HG02884 (cell line): Measurements from ENCODE around the gene CNIH2.
"Not testable (repeated sequence)": the region's sequence is repeated elsewhere in the genome, so short reads cannot be mapped to it uniquely, and the experiment has no call there.

ENCODE experiments used
- ATAC-seq: cut with Tn5 transposase; IDR thresholded peaks from one replicate; pipeline ENCODE4 v1.9.1; 2021; ENCODE audit warnings: mild to moderate bottlenecking, moderate library complexity; ENCODE audit not compliant: unreplicated experiment

Gene CNIH2

DNA sequence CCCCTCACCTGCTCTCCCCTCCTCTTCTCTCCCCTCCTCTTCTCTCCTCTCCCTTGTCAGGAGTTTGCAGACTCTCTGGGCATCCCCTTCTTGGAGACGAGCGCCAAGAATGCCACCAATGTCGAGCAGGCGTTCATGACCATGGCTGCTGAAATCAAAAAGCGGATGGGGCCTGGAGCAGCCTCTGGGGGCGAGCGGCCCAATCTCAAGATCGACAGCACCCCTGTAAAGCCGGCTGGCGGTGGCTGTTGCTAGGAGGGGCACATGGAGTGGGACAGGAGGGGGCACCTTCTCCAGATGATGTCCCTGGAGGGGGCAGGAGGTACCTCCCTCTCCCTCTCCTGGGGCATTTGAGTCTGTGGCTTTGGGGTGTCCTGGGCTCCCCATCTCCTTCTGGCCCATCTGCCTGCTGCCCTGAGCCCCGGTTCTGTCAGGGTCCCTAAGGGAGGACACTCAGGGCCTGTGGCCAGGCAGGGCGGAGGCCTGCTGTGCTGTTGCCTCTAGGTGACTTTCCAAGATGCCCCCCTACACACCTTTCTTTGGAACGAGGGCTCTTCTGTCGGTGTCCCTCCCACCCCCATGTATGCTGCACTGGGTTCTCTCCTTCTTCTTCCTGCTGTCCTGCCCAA lies 1.9 kb upstream of the CNIH2 start:
- ATAC-seq = no peak

DNA sequence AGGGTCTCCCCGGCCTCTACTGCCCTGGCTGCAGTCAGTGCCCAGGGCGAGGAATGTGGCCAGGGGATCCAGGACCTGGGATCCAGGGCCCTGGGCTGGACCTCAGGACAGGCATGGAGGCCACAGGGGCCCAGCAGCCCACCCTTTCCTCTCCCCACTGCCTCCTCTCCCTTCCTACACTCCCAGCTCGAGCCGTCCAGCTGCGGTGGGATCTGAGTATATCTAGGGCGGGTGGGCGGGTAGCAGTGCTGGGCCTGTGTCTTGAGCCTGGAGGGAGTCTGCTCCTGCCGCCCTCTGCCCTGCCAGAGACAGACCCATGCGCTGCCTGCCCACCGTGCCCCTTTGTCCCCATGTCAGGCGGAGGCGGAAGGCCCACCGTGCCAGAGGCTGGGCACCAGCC lies 1.4 kb upstream of the CNIH2 start:
- not testable (repeated sequence) for ATAC-seq

DNA sequence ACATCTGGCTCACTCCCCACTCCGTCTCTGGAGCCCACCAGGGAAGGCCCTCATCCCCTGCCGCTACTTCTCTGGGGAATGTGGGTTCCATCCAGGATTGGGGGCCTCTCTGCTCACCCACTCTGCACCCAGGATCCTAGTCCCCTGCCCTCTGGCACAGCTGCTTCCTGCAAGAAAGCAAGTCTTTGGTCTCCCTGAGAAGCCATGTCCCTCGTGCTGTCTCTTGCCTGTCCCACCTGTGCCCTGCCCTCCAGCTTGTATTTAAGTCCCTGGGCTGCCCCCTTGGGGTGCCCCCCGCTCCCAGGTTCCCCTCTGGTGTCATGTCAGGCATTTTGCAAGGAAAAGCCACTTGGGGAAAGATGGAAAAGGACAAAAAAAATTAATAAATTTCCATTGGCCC lies 911 bp upstream of the CNIH2 start:
- not testable (repeated sequence) for ATAC-seq

DNA sequence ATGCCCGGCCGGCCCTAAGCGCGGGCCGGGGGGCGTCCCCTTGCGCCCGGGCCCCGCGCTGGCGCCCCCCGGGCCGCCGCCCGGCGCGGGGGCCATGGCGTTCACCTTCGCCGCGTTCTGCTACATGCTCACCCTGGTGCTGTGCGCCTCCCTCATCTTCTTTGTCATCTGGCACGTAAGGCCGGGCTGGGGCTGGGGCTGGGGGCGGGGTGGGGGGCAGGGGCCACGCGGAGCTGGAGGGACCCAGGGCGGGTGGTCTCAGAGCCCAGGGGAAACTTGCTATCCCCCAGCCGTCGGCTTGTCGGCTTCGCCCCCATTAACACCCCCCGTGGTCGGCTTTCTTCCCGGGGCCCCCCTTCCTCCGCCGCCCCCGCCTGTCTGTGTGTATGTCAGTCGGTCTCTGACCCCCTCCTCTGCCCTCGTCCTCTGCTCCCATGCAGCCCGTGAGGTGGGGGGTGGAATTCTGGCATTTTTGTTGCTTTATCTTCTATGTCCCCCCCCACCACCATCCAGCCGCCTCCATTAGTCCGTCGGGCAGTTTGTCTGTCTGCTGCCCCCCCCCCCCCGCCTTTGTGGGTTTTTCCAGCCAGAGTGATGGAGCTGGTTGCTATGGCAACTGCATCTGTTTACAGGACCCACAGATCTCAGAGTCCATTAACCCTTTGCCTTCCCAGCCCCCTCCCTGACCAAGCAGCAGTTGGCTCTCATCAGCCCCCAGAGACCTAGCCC lies 552 bp downstream of the CNIH2 start:
- no peak for ATAC-seq

DNA sequence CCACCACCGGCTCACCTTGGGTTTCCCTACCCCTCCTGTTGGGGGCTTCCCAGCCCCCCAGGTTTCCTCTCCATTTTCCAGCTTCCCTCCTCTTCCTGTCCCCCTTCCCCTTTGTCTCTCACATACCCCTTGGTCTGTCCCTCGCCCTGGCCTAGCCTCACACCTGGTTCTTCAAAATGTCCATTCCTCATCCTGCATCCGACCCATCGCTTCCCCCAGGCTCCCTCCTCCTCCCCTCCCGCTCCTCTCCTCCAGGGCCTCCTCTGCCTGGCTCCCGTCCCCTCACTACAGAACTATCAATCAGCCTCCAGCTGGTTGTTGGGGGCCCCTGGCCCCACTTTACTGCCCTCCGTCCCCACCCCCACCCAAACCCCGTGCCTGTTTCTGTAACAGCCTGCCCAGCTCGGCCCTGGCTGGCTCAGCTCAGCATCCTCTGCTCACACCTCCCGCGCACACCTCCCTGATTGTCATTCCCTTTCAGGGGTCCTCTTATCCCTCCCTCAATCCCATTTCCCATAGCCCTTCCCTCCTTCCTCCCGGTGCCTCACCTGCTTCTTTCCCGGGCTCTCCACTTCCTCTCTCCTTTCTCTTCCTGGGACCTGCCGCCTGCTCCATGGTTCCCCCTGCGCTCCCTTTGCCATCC lies 1.2 kb downstream of the CNIH2 start:
- ATAC-seq = no peak

DNA sequence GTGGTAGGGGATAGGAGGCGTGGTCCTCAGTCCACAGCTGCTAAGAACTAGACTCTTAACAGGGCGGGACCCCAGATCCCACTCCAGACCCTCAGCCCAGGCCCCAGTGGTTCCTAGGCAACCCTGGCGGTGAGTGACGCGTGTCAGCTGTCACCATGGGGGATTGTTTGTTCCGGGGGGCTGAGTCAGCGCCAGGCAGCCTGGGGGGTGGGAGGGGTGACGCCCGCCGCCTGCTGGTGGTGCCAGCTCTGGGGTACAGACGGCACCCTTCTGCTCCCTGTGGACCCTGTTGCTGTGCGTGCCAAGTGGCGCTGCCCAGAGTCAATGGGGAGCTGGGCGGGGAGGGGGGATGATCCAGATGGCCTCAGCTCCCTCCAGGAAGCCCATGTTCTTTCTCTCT lies 2.5 kb downstream of the CNIH2 start:
- no peak for ATAC-seq

DNA sequence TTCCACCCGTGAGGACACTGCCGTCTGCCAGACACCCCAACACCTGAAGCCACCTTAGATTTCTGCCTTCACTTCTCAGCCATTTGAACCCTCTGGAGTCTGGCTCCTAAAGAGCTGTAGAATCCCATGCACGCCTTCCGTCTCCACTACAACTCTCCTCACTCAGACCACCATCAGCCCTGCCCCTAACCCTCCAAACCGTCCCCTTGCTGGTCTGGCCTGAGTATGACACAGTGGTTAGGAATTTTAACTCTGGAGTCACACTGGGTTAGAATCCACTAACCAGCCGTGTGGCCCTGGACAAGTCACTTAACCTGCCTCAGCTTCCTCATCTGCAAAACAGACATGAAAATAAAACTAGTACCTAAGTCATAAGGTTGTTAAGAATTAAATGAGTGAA lies 3.0 kb downstream of the CNIH2 start:
- ATAC-seq = no peak

DNA sequence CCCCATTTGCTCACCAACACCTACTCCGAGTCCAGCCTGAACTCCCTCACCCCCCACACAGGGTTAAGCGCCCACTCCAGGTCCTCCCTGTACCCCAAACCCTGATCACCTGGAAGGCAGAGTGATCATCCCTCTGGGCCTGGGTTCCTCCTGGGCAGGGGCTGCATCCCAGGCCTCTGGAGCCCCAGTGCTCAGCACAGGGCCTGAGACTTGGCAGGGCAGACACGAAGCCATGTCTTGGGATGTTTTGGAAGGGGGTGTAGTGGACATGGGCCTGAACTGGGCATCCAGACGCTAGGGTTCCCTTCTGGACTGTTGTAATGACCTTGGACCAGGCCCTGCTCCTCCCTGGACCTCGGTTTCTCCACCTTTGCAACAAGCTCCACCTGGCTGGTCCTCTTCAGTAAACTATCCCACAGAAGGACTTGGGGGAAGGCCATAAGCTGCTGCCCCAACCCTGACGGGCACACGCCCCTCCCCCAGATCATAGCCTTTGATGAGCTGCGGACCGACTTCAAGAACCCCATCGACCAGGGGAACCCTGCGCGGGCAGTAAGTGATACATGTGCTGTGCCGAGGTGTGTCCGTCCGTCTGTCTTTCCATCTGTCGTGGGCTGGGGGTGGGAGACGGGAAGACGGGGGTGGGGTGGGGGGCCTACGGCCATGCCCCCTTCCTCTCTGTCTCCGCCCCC lies 3.9 kb downstream of the CNIH2 start:
- no peak for ATAC-seq

DNA sequence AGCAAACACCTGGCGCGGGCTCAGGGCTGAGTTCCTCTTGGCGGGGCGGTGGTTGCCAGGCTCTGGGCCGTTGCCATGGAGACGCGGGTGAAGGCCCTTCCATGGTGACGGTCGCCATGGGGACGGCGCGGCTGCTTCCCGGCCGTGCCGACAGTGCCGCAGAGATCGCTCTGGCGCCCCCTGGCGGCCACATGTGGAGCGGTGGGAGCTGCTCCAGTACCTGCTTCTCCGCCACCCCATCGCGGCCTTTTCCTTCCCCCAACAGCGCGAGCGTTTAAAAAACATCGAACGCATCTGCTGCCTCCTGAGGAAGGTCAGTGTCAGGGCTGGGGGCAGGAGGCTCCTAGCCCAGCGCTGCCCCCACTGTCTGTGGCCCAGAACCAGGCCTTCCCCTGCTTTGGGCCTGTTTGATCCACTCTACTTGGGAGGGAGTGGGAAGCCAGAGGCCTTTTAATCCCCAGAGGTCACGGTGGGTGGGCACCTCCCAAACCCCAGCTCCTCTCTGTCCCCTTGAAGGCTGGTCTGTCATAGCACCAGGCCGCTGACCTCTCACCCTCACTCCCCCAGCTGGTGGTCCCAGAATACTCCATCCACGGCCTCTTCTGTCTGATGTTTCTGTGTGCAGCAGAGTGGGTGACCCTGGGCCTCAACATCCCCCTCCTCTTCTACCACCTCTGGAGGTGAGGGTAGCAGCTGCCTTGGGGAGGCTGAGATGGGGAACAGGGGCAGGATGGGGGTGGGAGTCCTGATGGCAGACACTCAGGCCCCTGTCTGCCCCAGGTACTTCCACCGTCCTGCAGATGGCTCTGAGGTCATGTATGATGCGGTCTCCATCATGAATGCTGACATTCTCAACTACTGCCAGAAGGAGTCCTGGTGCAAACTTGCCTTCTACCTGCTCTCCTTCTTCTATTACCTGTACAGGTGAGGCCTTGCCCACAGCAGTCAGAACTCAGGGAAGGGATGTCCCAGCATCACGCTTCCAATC lies 4.8 kb downstream of the CNIH2 start:
- peak; percentile 76 for ATAC-seq

DNA sequence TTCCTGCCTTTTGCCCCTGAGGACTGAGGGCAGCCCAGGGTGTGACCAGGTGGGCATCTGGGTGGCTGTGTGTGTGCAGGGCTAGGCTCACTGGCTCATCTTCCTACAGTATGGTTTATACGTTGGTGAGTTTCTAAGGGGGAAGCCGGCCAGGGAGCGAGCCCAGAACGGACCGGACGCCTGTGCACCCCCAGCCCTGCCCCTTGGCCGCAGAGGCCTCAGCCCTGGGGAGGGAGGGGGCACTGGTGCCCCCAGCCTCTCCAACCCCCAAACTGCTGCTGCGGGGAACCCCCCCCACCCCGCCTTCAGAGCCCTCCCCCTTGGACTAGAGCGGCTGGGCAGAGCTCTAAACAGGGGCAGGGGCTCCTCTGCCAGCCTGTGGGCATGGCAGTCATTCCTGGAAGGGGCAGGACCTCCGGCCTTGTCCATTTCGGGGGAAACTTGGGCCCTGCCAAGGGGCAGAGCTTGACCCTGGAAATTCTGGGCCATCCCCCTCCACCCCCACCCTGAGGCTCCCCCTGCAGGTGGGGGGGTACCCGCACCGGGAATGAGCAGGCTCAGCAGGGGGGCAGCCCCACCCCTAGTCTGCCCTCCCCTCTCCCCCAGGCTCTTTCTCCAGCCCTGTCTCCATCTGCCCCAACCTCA lies 5.6 kb downstream of the CNIH2 start:
- no peak for ATAC-seq

DNA sequence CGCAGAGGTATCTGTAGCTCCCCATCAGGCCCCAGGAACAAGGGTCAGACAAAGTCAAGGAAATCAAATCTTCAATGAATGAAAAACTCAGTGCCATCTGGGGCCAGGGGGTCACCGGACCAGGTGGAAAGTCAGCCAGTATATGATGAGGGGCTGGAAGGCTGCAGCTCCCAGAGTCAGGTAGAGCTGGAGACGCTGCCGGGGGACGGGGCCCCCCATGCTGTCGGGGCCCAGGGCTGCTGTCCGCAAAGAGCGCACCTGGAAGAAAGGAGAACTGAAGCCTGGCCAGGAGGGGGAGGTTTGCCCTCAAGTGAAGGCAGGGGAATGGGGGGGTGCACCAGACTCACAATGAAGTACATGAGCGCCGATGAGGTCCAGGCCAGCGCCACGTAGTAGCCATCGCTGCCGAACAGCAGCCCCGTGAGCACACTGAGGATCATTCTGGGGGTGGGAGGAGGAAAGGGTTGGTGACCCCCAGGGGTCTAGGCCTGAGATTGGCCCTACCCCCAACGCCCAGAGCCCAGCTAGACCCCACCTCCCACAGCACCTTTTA lies 6.6 kb downstream of the CNIH2 start:
- ATAC-seq = no peak

DNA sequence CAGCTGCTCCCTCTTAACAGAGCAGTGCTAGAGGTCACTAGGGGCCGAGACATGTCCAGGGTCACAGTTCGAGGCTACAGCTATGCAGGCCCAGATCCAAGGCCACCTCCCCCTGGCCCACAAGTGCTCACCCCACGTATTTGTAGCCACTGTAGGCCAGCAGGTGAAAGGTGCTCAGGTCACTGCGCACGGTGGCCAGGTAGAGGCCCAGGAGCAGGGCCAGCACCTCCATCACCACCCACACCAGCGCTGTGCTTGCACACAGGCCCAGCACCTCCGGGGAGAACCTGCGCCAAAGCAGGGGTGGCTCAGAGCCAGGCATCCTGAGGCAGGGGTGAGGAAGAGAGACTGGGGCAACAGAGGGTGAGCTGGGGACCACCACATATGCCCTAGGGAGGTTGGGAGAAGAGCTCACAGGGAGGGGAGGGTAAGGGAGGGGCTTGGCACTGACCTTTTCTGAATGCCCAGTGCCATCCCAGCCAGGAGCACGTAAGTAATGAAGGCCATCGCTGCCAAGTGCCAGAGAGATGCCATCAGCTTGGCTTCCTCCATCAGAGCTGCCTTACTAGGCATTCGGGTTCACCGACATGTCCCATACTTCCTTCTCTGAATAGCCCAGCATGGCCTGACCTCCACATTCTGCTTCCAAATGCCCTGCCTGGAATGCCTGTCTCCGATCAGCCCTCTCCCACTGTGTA lies 7.4 kb downstream of the CNIH2 start:
- no peak for ATAC-seq

DNA sequence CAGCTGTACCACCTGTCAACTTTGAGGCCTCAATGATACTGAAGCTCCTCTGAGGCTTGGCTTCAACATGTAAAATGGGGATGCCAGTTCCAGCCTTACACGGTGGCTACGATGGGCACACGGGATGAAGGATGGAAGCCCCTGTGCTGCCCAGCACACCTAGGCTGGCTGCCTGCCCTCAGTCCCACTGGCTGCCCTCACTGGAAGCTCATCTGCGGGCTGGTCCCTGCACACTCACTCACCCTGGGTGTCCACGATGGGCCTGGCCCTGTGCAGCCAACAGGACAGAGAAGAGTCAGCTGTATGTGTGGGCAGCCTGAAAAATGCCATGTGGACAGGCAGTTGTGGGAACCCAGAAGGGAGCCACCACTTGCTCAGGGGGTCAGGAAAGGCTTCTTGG lies 8.7 kb downstream of the CNIH2 start:
- no peak for ATAC-seq

DNA sequence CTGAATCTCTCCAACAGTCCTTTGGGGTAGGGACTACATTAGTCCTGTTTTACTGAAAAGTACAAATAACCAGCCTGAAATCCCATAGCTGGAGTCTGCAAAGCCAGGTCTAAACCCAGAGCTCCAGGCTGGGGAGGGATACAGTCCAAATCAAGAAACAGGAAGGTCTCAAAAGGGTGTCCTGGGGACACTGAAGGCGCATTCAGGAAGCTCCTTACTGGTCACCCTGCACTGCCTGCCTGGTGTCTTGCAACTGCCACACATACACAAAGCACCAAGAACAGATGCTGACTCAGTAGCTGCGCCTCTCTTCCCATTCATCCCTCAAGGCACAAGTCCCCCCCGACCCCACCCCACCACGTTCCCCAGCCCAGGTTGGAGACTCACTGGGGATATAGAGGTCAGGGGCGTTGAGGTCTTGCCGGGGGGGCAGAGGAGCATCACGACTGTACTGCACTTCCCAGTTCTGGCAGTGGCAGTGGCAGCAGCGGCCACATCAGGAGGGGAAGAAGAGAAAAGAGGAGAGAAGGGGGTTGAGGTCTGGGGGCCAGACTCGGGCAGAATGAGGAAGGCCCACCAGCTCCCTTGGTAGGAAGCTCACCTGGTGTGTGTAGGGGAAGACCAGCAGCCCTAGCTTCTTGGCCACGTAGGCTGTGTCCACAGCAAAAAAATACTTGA lies 9.4 kb downstream of the CNIH2 start:
- no peak for ATAC-seq

DNA sequence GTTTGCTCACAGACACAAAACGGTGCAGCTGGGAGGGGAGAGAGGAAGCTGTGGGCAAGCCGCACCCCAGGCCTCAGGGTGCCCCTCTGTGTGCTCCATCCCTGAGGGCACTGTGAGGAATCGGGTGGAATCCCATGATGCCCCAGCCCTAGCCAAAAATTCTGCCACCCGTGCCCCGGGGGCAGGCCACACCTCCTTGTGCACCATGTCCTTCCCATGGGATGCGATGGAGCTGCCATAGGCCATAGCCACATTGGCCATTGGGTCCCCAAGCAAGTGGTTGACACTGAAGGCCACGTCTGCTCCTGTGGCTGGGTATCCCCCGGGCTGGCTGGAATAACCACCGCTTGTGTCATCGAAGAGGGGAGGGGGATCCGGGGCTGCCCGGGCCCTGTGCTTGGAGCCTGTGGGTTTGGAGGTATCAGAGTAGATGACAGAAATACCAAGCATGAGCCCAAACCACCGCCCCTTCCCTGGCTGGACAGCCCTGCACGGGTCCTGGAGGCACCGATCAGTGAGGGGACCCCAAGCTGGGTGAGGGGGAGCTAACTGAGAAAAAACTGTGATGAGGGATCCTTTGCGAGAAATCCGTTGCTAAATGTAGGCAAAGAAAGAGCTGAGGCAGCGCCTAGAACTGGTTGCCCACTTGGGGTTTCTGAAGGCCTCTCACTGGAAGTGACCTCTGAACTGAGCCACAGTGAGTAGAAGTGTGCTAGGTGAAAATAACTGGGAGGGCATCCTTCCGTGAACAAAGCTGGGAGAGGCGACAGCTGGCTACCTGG lies 10.1 kb downstream of the CNIH2 start:
- no peak for ATAC-seq

DNA sequence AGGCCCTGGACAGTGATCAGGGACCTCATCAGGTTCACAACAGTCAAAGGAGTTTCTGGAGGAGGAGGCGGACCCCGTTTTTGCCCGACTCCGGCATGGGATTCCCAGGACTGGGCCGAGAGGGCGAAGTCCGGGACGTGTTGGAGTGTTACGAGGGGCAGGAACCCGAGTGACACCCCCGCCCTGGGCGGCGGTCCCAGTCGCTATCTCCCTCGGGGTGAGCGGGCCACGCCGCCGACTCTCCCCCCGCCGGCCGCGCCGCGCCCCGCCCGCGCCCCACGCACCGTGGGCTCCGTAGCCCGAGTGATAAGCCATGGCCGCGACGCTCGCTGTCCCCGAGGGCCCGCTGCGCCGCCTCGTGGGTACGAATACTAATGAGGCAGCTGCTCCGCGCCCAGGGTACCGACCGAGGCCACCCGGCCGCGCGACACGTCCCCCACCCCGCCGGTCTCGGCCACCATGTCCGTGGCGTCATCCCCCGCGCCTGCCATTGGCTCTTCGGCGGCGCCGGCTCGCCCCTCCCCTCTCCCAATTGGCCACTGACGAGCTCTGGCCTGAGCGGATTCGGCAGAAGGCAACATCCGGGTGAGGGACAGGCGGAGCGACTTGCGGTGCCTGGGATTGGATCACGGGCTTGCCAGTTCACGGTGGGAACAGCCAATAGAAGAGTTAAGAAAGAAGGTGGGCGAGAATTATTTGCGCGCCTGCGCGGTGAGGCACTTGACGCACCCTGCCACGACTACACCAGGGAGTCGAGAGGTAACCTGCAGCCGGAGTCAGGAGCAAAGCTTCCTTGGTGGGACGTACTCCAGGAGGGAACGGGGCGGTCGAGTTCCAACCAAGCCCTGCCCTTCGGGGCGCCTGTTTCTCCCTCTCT lies 10.9 kb downstream of the CNIH2 start, which contains the start of gene YIF1A:
TSS of gene YIF1A (minus strand) at position 473 of the 877 bp plus-strand sequence. CDS start at position 315, 158 bp downstream.
- ATAC-seq = peak; percentile 88
